Keratinocyte (primary cell): ENCODE results near the gene PCDH9. TPM values are rescaled to one million over a fixed set of nuclear protein-coding genes. Genes with fewer than 3 reads are reported as not detected.

ENCODE experiments used
- DNase-seq: peaks from one replicate; pipeline ENCODE4 v3.0.0-alpha.2; 2011; ENCODE audit warnings: low read depth, missing footprints, low spot score
- FAIRE-seq: peaks from 2 replicates; lab custom pipeline; 2011; peaks lifted over from hg19 to GRCh38; lab: Jason Lieb, UNC
- H2AFZ ChIP-seq: 2 replicates; pipeline ENCODE4 v1.6.0; 2012; ENCODE audit warnings: low read length, control low read depth, inconsistent platforms; ENCODE audit not compliant: control insufficient read depth
- H3K27ac ChIP-seq: 2 replicates; pipeline ENCODE4 v1.5.1; 2011; ENCODE audit warnings: low read length; ENCODE audit not compliant: control insufficient read depth, insufficient read depth
- H3K27me3 ChIP-seq: 3 replicates; pipeline ENCODE4 v1.6.0; 2011; ENCODE audit warnings: low read length; ENCODE audit not compliant: control insufficient read depth, insufficient read depth; ENCODE audit errors: extremely low read depth
- H3K36me3 ChIP-seq, 2 experiments: 2 replicates in 1 of 2; 3 replicates in 1 of 2; pipeline ENCODE4 v1.5.1; 2011; ENCODE audit warnings: low read length in 2 of 2, mild to moderate bottlenecking in 1 of 2; ENCODE audit not compliant: control insufficient read depth in 2 of 2, insufficient read depth in 2 of 2; ENCODE audit errors: extremely low read depth in 1 of 2
- H3K4me1 ChIP-seq: 3 replicates; pipeline ENCODE4 v1.5.1; 2011; ENCODE audit warnings: low read length; ENCODE audit not compliant: control insufficient read depth, insufficient read depth; ENCODE audit errors: extremely low read depth
- H3K4me2 ChIP-seq: 3 replicates; pipeline ENCODE4 v1.6.0; 2011; ENCODE audit warnings: low read depth, low read length; ENCODE audit not compliant: control insufficient read depth, insufficient read depth; ENCODE audit errors: extremely low read depth
- H3K4me3 ChIP-seq, 3 experiments: fragments of 200-600 bp in 1 of 3; sonication (generic) in 1 of 3; 2 replicates in 2 of 3; 3 replicates in 1 of 3; pipeline ENCODE4 v1.5.1; 2011 to 2016; ENCODE audit warnings: low read length in 3 of 3, mild to moderate bottlenecking in 3 of 3, control low read depth in 2 of 3, inconsistent platforms in 1 of 3, low read depth in 1 of 3, mixed read lengths in 1 of 3, mixed run types in 1 of 3, moderate library complexity in 1 of 3; ENCODE audit not compliant: control insufficient read depth in 2 of 3, insufficient read depth in 2 of 3; ENCODE audit errors: extremely low read depth in 1 of 3
- H3K79me2 ChIP-seq: 2 replicates; pipeline ENCODE4 v1.6.0; 2012; ENCODE audit warnings: low read length; ENCODE audit not compliant: control insufficient read depth, insufficient read depth
- H3K9ac ChIP-seq: 3 replicates; pipeline ENCODE4 v1.6.0; 2011; ENCODE audit warnings: low read length; ENCODE audit not compliant: control insufficient read depth, insufficient read depth; ENCODE audit errors: extremely low read depth
- H3K9me1 ChIP-seq: 3 replicates; pipeline ENCODE4 v1.6.0; 2011; ENCODE audit warnings: low read length; ENCODE audit not compliant: control insufficient read depth, insufficient read depth; ENCODE audit errors: extremely low read depth
- H3K9me3 ChIP-seq: 2 replicates; pipeline ENCODE4 v1.5.1; 2012; ENCODE audit warnings: low read depth, low read length; ENCODE audit not compliant: control insufficient read depth
- H4K20me1 ChIP-seq: 3 replicates; pipeline ENCODE4 v1.6.0; 2011; ENCODE audit warnings: low read length; ENCODE audit not compliant: control insufficient read depth, insufficient read depth; ENCODE audit errors: extremely low read depth
- CTCF ChIP-seq, 3 experiments: IDR thresholded peaks in 1 of 3; conservative IDR thresholded peaks in 1 of 3; optimal IDR thresholded peaks in 1 of 3; 2 replicates in 2 of 3; 3 replicates in 1 of 3; pipeline versions ENCODE3 to v1.5.1; 2011; ENCODE audit warnings: low read length in 3 of 3, mild to moderate bottlenecking in 3 of 3, moderate library complexity in 2 of 3, control low read depth in 1 of 3, inconsistent platforms in 1 of 3; ENCODE audit not compliant: insufficient read depth in 2 of 3; ENCODE audit errors: extremely low read depth in 1 of 3
- EZH2 ChIP-seq: IDR thresholded peaks from one replicate; pipeline ENCODE4 v1.6.1; 2012; ENCODE audit warnings: inconsistent platforms, mild to moderate bottlenecking, low read length, moderate library complexity
- dilution Hi-C: fragments of 300-500 bp; cut with MboI; formaldehyde crosslinking; loops from one replicate; pipeline ENCODE4 v1.7.0; 2020; ENCODE audit warnings: low sequenced_read_pairs; ENCODE audit not compliant: extremely low pct_ligation_motif_present
- polyA plus RNA-seq, 5 experiments: library from polyadenylated mRNA; depleted of rRNA in 3 of 5; stranded (reverse) in 3 of 5; stranded (forward) in 1 of 5; unstranded in 1 of 5; fragments of >200 nt; gene quantifications; 1 replicate in 1 of 5; 2 replicates in 3 of 5; 3 replicates in 1 of 5; pipeline versions ENCODE4 v1.2.1 to v1.2.3, GENCODE V29; 2011 to 2012; ENCODE audit warnings: missing spikeins in 2 of 5, low read depth in 1 of 5, low replicate concordance in 1 of 5

The PCDH9 gene
- polyA plus RNA-seq, 1 donor (not counting 4 experiments of a cell fraction or from before 2014, with no cell fraction given): 0.21 TPM

GRCh38 chr13:67062160-67062559 lies 168.0 kb downstream of the PCDH9 start:
- Histone ChIP-seq H4K20me1 (no peaks in the 10 kb centered on the region), H3K4me1 (no peaks in the 10 kb centered on the region), H3K27me3 (no peaks in the 10 kb centered on the region), H2AFZ (no peak overlapping the region), H3K79me2 (no peaks in the 10 kb centered on the region), H3K4me3 (no peak overlapping the region), H3K4me2 (no peak overlapping the region), H3K9me3 (no peaks in the 10 kb centered on the region), H3K9ac (no peak overlapping the region), H3K9me1 (no peaks in the 10 kb centered on the region), H3K27ac (no peak overlapping the region), H3K36me3 (no peaks in the 10 kb centered on the region)
- no peak for TF ChIP-seq EZH2
- no peak for TF ChIP-seq CTCF (optimal IDR thresholded peaks at IDR 0.05 in 1 of 3, IDR thresholded peaks at IDR 0.05 in 1 of 3, conservative IDR thresholded peaks at IDR 0.05 in 1 of 3; ENCODE audit: extremely low read depth in 1 of 3, insufficient read depth in 2 of 3, low read length in 3 of 3)
- DNase-seq: no peak
- dilution Hi-C loops: no loop called here
- FAIRE-seq: no peak

- H2AFZ ChIP-seq: no peak overlapping the region
- H3K27me3 ChIP-seq: no peaks in the 10 kb centered on the region
- H3K9ac ChIP-seq: no peak overlapping the region
- no peaks in the 10 kb centered on the region for H3K4me1 ChIP-seq
- no peaks in the 10 kb centered on the region for H3K36me3 ChIP-seq
- FAIRE-seq: no peak
- no peak for TF ChIP-seq CTCF (optimal IDR thresholded peaks at IDR 0.05 in 1 of 3, IDR thresholded peaks at IDR 0.05 in 1 of 3, conservative IDR thresholded peaks at IDR 0.05 in 1 of 3; ENCODE audit: extremely low read depth in 1 of 3, insufficient read depth in 2 of 3, low read length in 3 of 3)
- TF ChIP-seq EZH2: no peak
- H3K9me3 ChIP-seq: no peaks in the 10 kb centered on the region
- no peak overlapping the region for H3K4me2 ChIP-seq
- H3K9me1 ChIP-seq: no peaks in the 10 kb centered on the region
- no peak overlapping the region for H3K27ac ChIP-seq
- H3K79me2 ChIP-seq: no peaks in the 10 kb centered on the region
- dilution Hi-C loops: no loop called here
- no peaks in the 10 kb centered on the region for H4K20me1 ChIP-seq
- no peak overlapping the region for H3K4me3 ChIP-seq
- DNase-seq: no peak
Measured at GRCh38 chr13:67061750-67062149, 168.4 kb downstream of the PCDH9 start.
